ENCODE data around the gene PRRT3. TPM values are rescaled to one million over a fixed set of nuclear protein-coding genes. Genes with fewer than 3 reads are reported as not detected.
"Not testable (repeated sequence)": the region's sequence is repeated elsewhere in the genome, so short reads cannot be mapped to it uniquely, and the experiment has no call there.

Gene PRRT3
- total and polyA plus RNA-seq, 11 donors = 0.39 to 2.3 (median 0.70) TPM

GRCh38 chr3:9899289-9899791 lies 52.9 kb downstream of the PRRT3 start:
- WGBS, 4 donors = 63 to 72% (median 70%) methylated on average over 3 of the region's 3 CpGs
- no peak overlapping the region for H3K27ac ChIP-seq
- H3K4me3 ChIP-seq = no peak overlapping the region
- H3K27me3 ChIP-seq = no peaks in the 10 kb centered on the region
- ATAC-seq = no peak
- intact Hi-C loops (cut with DNase I) = no loop called here
- H3K4me1 ChIP-seq = peaks cover 0 to 23% (median 7%) of the 10 kb centered on the region in 12 donors
- H3K36me3 ChIP-seq = peaks cover 0 to 4% (median 0%) of the 10 kb centered on the region in 9 donors
- H3K9me3 ChIP-seq = no peaks in the 10 kb centered on the region
- DNase-seq = no peak
- TF ChIP-seq POLR2A (IDR thresholded peaks at IDR 0.05) (no peak), CTCF (IDR thresholded peaks at IDR 0.05) (no peak)

- ATAC-seq = peak in 1 of 4 donors; percentile 23
- H3K36me3 ChIP-seq = peaks cover 0 to 10% (median 4%) of the 10 kb centered on the region in 9 donors
- peaks cover 0 to 29% (median 7%) of the 10 kb centered on the region in 12 donors for H3K4me1 ChIP-seq
- TF ChIP-seq POLR2A (IDR thresholded peaks at IDR 0.05) = no peak
- TF ChIP-seq CTCF (IDR thresholded peaks at IDR 0.05) = no peak
- H3K27me3 ChIP-seq = no peaks in the 10 kb centered on the region
- intact Hi-C loops (cut with DNase I) = no loop called here
- WGBS, 4 donors = 83 to 90% (median 85%) methylated on average over 8 of the region's 8 CpGs
- H3K27ac ChIP-seq = no peak overlapping the region
- H3K9me3 ChIP-seq = no peaks in the 10 kb centered on the region
- H3K4me3 ChIP-seq = no peak overlapping the region
- no peak for DNase-seq
Observed at GRCh38 chr3:9898467-9899241, 53.6 kb downstream of the PRRT3 start.

- Histone ChIP-seq H3K9me3 (no peaks in the 10 kb centered on the region), H3K4me1 (peaks cover 0 to 27% (median 0%) of the 10 kb centered on the region in 12 donors), H3K27ac (peak overlapping the region in 1 of 12 donors; percentile 26), H3K36me3 (peaks cover 0 to 19% (median 13%) of the 10 kb centered on the region in 9 donors), H3K27me3 (no peaks in the 10 kb centered on the region), H3K4me3 (no peak overlapping the region)
- ATAC-seq (peak in 2 of 4 donors; percentile 22 to 26), DNase-seq (no peak)
- WGBS, 4 donors = 47 to 67% (median 61%) methylated on average over 4 of the region's 4 CpGs
- TF ChIP-seq POLR2A (IDR thresholded peaks at IDR 0.05) (no peak), CTCF (IDR thresholded peaks at IDR 0.05) (no peak)
- intact Hi-C loops (cut with DNase I) = no loop called here
Observed at GRCh38 chr3:9897408-9898372, 54.5 kb downstream of the PRRT3 start.

GRCh38 chr3:9896755-9897407 lies 55.3 kb downstream of the PRRT3 start:
- H3K27me3 ChIP-seq; ATAC-seq; DNase-seq; H3K4me3 ChIP-seq; H3K9me3 ChIP-seq; intact Hi-C loops (cut with DNase I): not testable (repeated sequence)
- H3K36me3 ChIP-seq = peaks cover 0 to 24% (median 13%) of the 10 kb centered on the region in 9 donors
- 82 to 97% (median 96%) methylated on average over 9 to 10 of the region's 10 CpGs for WGBS, 4 donors
- peak overlapping the region in 1 of 12 donors; percentile 26 for H3K27ac ChIP-seq
- H3K4me1 ChIP-seq = peaks cover 0 to 20% (median under 1%) of the 10 kb centered on the region in 12 donors

- intact Hi-C loops (cut with DNase I); H3K9me3 ChIP-seq; DNase-seq; H3K4me3 ChIP-seq; H3K27me3 ChIP-seq; ATAC-seq; H3K27ac ChIP-seq: not testable (repeated sequence)
- peaks cover 0 to 24% (median 13%) of the 10 kb centered on the region in 9 donors for H3K36me3 ChIP-seq
- H3K4me1 ChIP-seq = peaks cover 0 to 28% (median 10%) of the 10 kb centered on the region in 12 donors
- 89 to 97% (median 95%) methylated on average over 3 of the region's 3 CpGs for WGBS, 4 donors
Observed at GRCh38 chr3:9895715-9896114, 56.5 kb downstream of the PRRT3 start.
